Stomach (tissue), 4 donors: ENCODE data around the gene CCL18.

Experiments used
- POLR2AphosphoS5 ChIP-seq, 3 donors: sonication (generic); formaldehyde crosslinking; IDR thresholded peaks; one replicate each; pipeline ENCODE4 v1.6.1; 2016; ENCODE audit warnings: antibody characterized with exemption in 3 of 3
- TF ChIP-seq, protein P1 (sequence below), 7 experiments: fragments of 450-650 bp in 4 of 7; fragments of 200-600 bp in 3 of 7; sonication (generic) in 3 of 7; IDR thresholded peaks; one replicate each; pipeline ENCODE4 v1.5.1; 2016 to 2019; ENCODE audit warnings: antibody characterized with exemption in 7 of 7, control low read depth in 2 of 7, mild to moderate bottlenecking in 1 of 7

DNA sequence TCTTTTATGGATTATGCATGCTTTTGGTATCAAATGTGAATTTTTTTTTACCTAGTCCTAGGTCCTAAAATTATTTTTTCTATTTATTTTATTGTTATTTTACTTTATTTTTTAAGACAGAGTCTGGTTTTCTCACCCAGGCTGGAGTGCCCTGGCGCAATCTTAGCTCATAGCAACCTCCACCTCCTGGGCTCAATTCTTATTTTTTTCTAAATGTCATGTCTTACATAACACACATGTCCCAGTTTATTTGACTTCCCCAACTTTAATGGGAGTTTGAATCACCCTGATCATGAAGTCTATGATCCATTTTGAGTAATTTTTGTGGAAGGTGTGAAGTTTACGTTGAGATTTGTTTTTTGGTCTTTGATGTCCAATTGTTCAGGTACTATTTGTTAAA lies 3.3 kb upstream of the CCL18 start:
- TF ChIP-seq, protein P1, sequence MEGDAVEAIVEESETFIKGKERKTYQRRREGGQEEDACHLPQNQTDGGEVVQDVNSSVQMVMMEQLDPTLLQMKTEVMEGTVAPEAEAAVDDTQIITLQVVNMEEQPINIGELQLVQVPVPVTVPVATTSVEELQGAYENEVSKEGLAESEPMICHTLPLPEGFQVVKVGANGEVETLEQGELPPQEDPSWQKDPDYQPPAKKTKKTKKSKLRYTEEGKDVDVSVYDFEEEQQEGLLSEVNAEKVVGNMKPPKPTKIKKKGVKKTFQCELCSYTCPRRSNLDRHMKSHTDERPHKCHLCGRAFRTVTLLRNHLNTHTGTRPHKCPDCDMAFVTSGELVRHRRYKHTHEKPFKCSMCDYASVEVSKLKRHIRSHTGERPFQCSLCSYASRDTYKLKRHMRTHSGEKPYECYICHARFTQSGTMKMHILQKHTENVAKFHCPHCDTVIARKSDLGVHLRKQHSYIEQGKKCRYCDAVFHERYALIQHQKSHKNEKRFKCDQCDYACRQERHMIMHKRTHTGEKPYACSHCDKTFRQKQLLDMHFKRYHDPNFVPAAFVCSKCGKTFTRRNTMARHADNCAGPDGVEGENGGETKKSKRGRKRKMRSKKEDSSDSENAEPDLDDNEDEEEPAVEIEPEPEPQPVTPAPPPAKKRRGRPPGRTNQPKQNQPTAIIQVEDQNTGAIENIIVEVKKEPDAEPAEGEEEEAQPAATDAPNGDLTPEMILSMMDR (IDR thresholded peaks at IDR 0.05), result no peak
- no peak for TF ChIP-seq POLR2AphosphoS5 (IDR thresholded peaks at IDR 0.05)
